HG03520 (cell line): Measurements from ENCODE around the gene ANXA10.

Experiments
- ATAC-seq: cut with Tn5 transposase; IDR thresholded peaks from one replicate; pipeline ENCODE4 v1.9.1; 2021; ENCODE audit warnings: mild to moderate bottlenecking, moderate library complexity; ENCODE audit not compliant: unreplicated experiment

The ANXA10 gene

DNA sequence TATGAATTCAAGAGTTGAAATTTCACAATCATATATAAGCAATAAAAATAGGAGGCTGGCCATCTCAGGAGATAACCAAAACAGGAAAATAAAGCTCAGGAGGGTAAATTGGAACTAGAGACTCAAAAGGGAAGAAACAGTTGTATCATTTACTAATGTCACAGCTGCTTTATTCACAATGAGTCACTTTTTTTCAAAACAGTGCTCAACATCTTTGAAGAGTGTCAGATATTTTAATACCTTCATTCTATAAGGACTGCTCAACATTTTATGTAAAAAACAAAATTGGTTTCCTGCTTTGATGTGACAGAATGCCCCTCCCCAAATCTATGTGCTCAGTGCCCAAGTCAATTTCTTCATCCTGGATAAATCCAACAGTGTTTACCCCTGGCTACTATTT, 128.6 kb downstream of the ANXA10 start:
- no peak for ATAC-seq

DNA sequence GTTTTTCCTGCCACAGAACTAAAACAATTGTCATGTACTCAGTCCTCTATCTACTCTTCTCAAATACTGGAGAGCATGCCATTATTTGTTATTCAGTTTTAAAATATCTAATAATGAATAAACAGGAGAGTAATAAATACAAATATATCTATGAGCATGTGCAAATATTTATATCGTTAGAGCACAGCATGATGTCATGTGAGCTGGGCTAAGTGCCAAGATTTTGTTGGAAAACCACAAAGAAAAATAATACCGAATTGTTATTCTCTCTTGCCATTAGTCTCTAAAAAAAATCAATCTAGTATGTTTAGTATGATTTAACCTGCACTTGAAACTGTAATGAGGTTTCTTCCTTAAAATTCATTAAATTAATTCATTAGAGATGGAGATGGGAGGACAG, 129.0 kb downstream of the ANXA10 start:
- ATAC-seq: no peak
